ENCODE data around the gene MTM1. TPM values are rescaled to one million over a fixed set of nuclear protein-coding genes. Genes with fewer than 3 reads are reported as not detected.

MTM1 gene
- polyA plus RNA-seq, 1 donor from 2014 or later = 7.1 TPM

DNA sequence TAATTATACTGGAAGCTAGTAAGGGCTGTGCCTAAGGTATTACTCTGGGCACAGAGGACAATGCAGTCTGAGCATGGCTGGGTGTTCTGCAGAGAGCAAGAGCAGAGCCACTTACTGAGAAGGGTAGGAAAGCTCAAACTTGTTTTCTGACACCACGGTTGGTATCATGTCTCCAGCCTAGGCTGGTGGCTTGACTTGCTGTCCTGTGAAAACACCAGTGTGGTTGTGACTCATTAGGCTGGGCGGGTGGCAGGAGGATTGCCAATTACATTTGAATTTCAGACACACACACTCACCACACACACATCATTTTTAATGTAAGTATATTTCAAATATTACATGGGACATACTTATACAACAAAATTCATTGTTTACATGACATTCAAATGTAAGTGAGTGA is 19.7 kb upstream of the MTM1 start:
- Histone ChIP-seq H3K27me3 (ENCODE audit: insufficient read depth, low read depth, low read length) (no peaks in the 10 kb centered on the region), H3K9me2 (ENCODE audit: insufficient read depth, low read length) (no peaks in the 10 kb centered on the region), H3K79me2 (replicated peaks; ENCODE audit: insufficient read depth, low read length) (no peaks in the 10 kb centered on the region), H3K4me3 (ENCODE audit: low read length) (no peak overlapping the region), H4K20me1 (ENCODE audit: insufficient read depth) (no peaks in the 10 kb centered on the region), H3K9ac (ENCODE audit: low read length) (no peak overlapping the region), H2AFZ (ENCODE audit: low read depth, low read length) (no peak overlapping the region), H3K27ac (ENCODE audit: low read length) (no peak overlapping the region), H3K9me3 (ENCODE audit: low read length) (no peaks in the 10 kb centered on the region), H3K4me2 (ENCODE audit: low read length) (no peak overlapping the region), H3K36me3 (ENCODE audit: insufficient read depth, low read length) (no peaks in the 10 kb centered on the region), H3F3A (ENCODE audit: insufficient read depth, low read length, poor library complexity, severe bottlenecking) (no peaks in the 10 kb centered on the region)
- TF ChIP-seq EP300 (conservative IDR thresholded peaks at IDR 0.05; ENCODE audit: poor library complexity, severe bottlenecking) (no peak), MXI1 (conservative IDR thresholded peaks at IDR 0.05; ENCODE audit: poor library complexity, severe bottlenecking) (no peak), RAD21 (conservative IDR thresholded peaks at IDR 0.05) (no peak), TAF1 (IDR thresholded peaks at IDR 0.05; ENCODE audit: low read depth) (no peak), EZH2 (IDR thresholded peaks at IDR 0.05; ENCODE audit: borderline replicate concordance, insufficient read depth, low read length, poor library complexity, severe bottlenecking) (no peak), POLR2AphosphoS5 (IDR thresholded peaks at IDR 0.05) (no peak), SMC3 (conservative IDR thresholded peaks at IDR 0.05; ENCODE audit: poor library complexity) (no peak)

DNA sequence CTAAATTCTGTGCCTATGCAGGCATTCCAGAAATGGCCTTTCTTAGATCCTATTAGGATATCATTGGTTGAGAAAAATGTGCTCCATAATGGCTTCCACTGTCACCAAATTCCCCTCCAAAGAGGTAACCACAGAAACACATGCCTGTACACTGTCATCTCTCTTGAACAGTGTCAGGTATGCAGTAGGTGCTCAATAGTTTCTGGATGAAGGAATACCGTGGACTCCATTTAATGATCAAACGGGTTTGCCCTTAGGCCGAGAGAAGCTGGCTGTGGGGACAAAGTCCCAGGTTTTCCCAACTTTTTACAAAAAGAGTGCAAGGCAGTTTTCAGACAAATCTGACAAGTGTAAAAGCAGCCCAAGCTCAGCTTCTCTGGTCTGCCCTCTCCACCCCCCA is 16.5 kb upstream of the MTM1 start:
- Histone ChIP-seq H3K9ac (ENCODE audit: low read length) (no peak overlapping the region), H3K9me3 (ENCODE audit: low read length) (no peaks in the 10 kb centered on the region), H3K4me2 (ENCODE audit: low read length) (no peak overlapping the region), H3K27ac (ENCODE audit: low read length) (no peak overlapping the region), H3K79me2 (replicated peaks; ENCODE audit: insufficient read depth, low read length) (no peaks in the 10 kb centered on the region), H2AFZ (ENCODE audit: low read depth, low read length) (no peak overlapping the region), H4K20me1 (ENCODE audit: insufficient read depth) (no peaks in the 10 kb centered on the region), H3K27me3 (ENCODE audit: insufficient read depth, low read depth, low read length) (no peaks in the 10 kb centered on the region), H3K4me3 (ENCODE audit: low read length) (no peak overlapping the region), H3K9me2 (ENCODE audit: insufficient read depth, low read length) (no peaks in the 10 kb centered on the region), H3K36me3 (ENCODE audit: insufficient read depth, low read length) (no peaks in the 10 kb centered on the region), H3F3A (ENCODE audit: insufficient read depth, low read length, poor library complexity, severe bottlenecking) (no peaks in the 10 kb centered on the region)
- TF ChIP-seq, protein P1, sequence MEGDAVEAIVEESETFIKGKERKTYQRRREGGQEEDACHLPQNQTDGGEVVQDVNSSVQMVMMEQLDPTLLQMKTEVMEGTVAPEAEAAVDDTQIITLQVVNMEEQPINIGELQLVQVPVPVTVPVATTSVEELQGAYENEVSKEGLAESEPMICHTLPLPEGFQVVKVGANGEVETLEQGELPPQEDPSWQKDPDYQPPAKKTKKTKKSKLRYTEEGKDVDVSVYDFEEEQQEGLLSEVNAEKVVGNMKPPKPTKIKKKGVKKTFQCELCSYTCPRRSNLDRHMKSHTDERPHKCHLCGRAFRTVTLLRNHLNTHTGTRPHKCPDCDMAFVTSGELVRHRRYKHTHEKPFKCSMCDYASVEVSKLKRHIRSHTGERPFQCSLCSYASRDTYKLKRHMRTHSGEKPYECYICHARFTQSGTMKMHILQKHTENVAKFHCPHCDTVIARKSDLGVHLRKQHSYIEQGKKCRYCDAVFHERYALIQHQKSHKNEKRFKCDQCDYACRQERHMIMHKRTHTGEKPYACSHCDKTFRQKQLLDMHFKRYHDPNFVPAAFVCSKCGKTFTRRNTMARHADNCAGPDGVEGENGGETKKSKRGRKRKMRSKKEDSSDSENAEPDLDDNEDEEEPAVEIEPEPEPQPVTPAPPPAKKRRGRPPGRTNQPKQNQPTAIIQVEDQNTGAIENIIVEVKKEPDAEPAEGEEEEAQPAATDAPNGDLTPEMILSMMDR (IDR thresholded peaks at IDR 0.05; ENCODE audit: poor library complexity, severe bottlenecking) = no peak
- no peak for TF ChIP-seq EZH2 (IDR thresholded peaks at IDR 0.05; ENCODE audit: borderline replicate concordance, insufficient read depth, low read length, poor library complexity, severe bottlenecking)
- TF ChIP-seq, protein P2, sequence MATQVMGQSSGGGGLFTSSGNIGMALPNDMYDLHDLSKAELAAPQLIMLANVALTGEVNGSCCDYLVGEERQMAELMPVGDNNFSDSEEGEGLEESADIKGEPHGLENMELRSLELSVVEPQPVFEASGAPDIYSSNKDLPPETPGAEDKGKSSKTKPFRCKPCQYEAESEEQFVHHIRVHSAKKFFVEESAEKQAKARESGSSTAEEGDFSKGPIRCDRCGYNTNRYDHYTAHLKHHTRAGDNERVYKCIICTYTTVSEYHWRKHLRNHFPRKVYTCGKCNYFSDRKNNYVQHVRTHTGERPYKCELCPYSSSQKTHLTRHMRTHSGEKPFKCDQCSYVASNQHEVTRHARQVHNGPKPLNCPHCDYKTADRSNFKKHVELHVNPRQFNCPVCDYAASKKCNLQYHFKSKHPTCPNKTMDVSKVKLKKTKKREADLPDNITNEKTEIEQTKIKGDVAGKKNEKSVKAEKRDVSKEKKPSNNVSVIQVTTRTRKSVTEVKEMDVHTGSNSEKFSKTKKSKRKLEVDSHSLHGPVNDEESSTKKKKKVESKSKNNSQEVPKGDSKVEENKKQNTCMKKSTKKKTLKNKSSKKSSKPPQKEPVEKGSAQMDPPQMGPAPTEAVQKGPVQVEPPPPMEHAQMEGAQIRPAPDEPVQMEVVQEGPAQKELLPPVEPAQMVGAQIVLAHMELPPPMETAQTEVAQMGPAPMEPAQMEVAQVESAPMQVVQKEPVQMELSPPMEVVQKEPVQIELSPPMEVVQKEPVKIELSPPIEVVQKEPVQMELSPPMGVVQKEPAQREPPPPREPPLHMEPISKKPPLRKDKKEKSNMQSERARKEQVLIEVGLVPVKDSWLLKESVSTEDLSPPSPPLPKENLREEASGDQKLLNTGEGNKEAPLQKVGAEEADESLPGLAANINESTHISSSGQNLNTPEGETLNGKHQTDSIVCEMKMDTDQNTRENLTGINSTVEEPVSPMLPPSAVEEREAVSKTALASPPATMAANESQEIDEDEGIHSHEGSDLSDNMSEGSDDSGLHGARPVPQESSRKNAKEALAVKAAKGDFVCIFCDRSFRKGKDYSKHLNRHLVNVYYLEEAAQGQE (IDR thresholded peaks at IDR 0.05; ENCODE audit: borderline replicate concordance) = no peak
- TF ChIP-seq RAD21 (conservative IDR thresholded peaks at IDR 0.05) = no peak
- no peak for TF ChIP-seq SMC3 (conservative IDR thresholded peaks at IDR 0.05; ENCODE audit: poor library complexity)
- no peak for TF ChIP-seq TAF1 (IDR thresholded peaks at IDR 0.05; ENCODE audit: low read depth)
- no peak for TF ChIP-seq MXI1 (conservative IDR thresholded peaks at IDR 0.05; ENCODE audit: poor library complexity, severe bottlenecking)

All from neural cell (in vitro differentiated cells).